Measurements from ENCODE around the gene CCDC28A.

The CCDC28A gene

GRCh38 chr6:138821519-138821918 lies 48.0 kb downstream of the CCDC28A start:
- Mint-ChIP-seq H3K4me1 (no peaks in the 10 kb centered on the region), H3K27me3 (no peaks in the 10 kb centered on the region), H3K36me3 (ENCODE audit: insufficient read depth) (no peaks in the 10 kb centered on the region), H3K27ac (ENCODE audit: low read depth) (no peak overlapping the region), H3K4me3 (no peak overlapping the region), H3K9me3 (no peaks in the 10 kb centered on the region)
- DNase-seq (ENCODE audit: low spot score in 2 of 2): no peak
- no peak for ATAC-seq (replicated peaks; ENCODE audit: extremely low read depth, poor library complexity, severe bottlenecking)

- no peaks in the 10 kb centered on the region for H3K36me3 Mint-ChIP-seq (ENCODE audit: insufficient read depth)
- DNase-seq (ENCODE audit: low spot score in 2 of 2): no peak
- no peaks in the 10 kb centered on the region for H3K9me3 Mint-ChIP-seq
- H3K4me3 Mint-ChIP-seq: no peak overlapping the region
- no peak for ATAC-seq (replicated peaks; ENCODE audit: extremely low read depth, poor library complexity, severe bottlenecking)
- H3K27ac Mint-ChIP-seq (ENCODE audit: low read depth): no peak overlapping the region
- no peaks in the 10 kb centered on the region for H3K27me3 Mint-ChIP-seq
- H3K4me1 Mint-ChIP-seq: no peaks in the 10 kb centered on the region
Observed at GRCh38 chr6:138824482-138825144, 51.0 kb downstream of the CCDC28A start.

DNA sequence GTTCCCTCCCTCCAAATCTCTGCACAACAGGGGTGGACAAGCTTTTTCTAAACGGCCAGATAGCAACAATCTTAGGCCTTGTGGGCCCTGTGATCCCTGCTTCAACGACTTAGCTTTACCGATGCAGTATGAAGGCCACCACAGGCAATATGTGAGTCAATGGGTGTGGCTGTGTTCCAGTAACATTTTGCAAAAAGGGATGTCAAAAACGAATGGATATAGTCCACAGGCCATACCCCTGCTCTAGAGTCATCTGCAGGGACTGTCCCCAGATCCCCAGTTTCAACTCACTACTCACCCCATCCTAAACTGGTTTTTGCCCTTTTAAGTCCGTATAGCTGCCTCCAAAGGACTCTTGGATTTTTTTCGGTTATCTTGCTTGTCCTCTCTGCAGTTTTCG lies 56.7 kb downstream of the CCDC28A start:
- Mint-ChIP-seq H3K9me3 (no peaks in the 10 kb centered on the region), H3K4me3 (no peak overlapping the region), H3K36me3 (ENCODE audit: insufficient read depth) (no peaks in the 10 kb centered on the region), H3K27ac (ENCODE audit: low read depth) (no peak overlapping the region), H3K4me1 (no peaks in the 10 kb centered on the region), H3K27me3 (no peaks in the 10 kb centered on the region)
- DNase-seq (ENCODE audit: low spot score in 2 of 2): no peak
- ATAC-seq (replicated peaks; ENCODE audit: extremely low read depth, poor library complexity, severe bottlenecking): no peak

GRCh38 chr6:138832182-138832581 lies 58.6 kb downstream of the CCDC28A start:
- ATAC-seq (replicated peaks; ENCODE audit: extremely low read depth, poor library complexity, severe bottlenecking) (no peak), DNase-seq (ENCODE audit: low spot score in 2 of 2) (no peak)
- Mint-ChIP-seq H3K4me1 (no peaks in the 10 kb centered on the region), H3K36me3 (ENCODE audit: insufficient read depth) (no peaks in the 10 kb centered on the region), H3K27ac (ENCODE audit: low read depth) (no peak overlapping the region), H3K4me3 (no peak overlapping the region), H3K27me3 (no peaks in the 10 kb centered on the region), H3K9me3 (no peaks in the 10 kb centered on the region)

GRCh38 chr6:138833816-138834539 lies 60.4 kb downstream of the CCDC28A start:
- ATAC-seq (replicated peaks; ENCODE audit: extremely low read depth, poor library complexity, severe bottlenecking): no peak
- no peak for DNase-seq (ENCODE audit: low spot score in 2 of 2)
- H3K27me3 Mint-ChIP-seq: no peaks in the 10 kb centered on the region

DNA sequence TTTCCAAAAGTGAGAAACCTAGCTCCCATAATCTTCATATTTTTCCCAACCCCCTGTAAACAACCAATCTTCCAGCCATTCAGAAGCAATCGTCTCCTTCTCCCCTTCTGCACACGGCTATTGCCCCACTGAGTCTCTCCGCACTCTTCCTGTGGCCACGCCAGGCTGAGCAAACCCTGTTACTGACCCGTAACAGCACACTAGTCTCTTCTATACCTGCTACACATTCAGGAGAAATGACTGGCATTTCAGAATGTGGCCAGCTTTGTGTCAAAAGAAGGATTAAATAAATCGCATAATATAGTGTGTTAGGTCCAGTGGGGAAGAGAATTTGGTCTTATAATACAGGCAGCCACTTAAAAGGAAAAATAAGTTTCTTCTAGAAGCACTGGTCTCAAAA lies 63.7 kb downstream of the CCDC28A start:
- Mint-ChIP-seq H3K36me3 (ENCODE audit: insufficient read depth) (no peaks in the 10 kb centered on the region), H3K4me3 (no peak overlapping the region), H3K9me3 (no peaks in the 10 kb centered on the region), H3K27me3 (peaks cover 10% of the 10 kb centered on the region), H3K4me1 (no peaks in the 10 kb centered on the region), H3K27ac (ENCODE audit: low read depth) (no peak overlapping the region)
- no peak for DNase-seq (ENCODE audit: low spot score in 2 of 2)
- no peak for ATAC-seq (replicated peaks; ENCODE audit: extremely low read depth, poor library complexity, severe bottlenecking)

More at GRCh38 chr6:138833816-138834539, 60.4 kb downstream of the CCDC28A start:
- no peaks in the 10 kb centered on the region for H3K4me1 Mint-ChIP-seq
- no peak overlapping the region for H3K4me3 Mint-ChIP-seq
- H3K9me3 Mint-ChIP-seq: no peaks in the 10 kb centered on the region
- no peaks in the 10 kb centered on the region for H3K36me3 Mint-ChIP-seq (ENCODE audit: insufficient read depth)
- no peak overlapping the region for H3K27ac Mint-ChIP-seq (ENCODE audit: low read depth)
